ENCODE results near the gene BMPR1B. TPM values are rescaled to one million over a fixed set of nuclear protein-coding genes. Genes with fewer than 3 reads are reported as not detected.

The BMPR1B gene
- total RNA-seq, 1 experiment from 2014 or later = not detected

- no peaks in the 10 kb centered on the region for H3K36me3 ChIP-seq (ENCODE audit: control insufficient read depth in 1 of 2, insufficient read depth in 2 of 2, low read length in 2 of 2)
- intact Hi-C loops (cut with micrococcal nuclease) = no loop called here
- no peaks in the 10 kb centered on the region for H3K9me2 ChIP-seq (ENCODE audit: insufficient read depth)
- H3K9me3 ChIP-seq (ENCODE audit: control insufficient read depth in 1 of 2, insufficient read depth in 1 of 2, low read depth in 1 of 2, low read length in 2 of 2) = no peaks in the 10 kb centered on the region
- POLR2A ChIA-PET = no interaction called here
- no peak for DNase-seq (ENCODE audit: low read depth, low spot score)
- no peaks in the 10 kb centered on the region for H3K79me2 ChIP-seq (ENCODE audit: insufficient read depth, low read length)
- no peak for ATAC-seq
- H3K4me3 ChIP-seq (replicated peaks in 1 of 2; ENCODE audit: low read depth in 1 of 2, low read length in 2 of 2) = no peak overlapping the region
- H3K9ac ChIP-seq (ENCODE audit: low read length) = no peak overlapping the region
- TF ChIP-seq, protein P1, sequence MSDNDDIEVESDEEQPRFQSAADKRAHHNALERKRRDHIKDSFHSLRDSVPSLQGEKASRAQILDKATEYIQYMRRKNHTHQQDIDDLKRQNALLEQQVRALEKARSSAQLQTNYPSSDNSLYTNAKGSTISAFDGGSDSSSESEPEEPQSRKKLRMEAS (IDR thresholded peaks at IDR 0.05) = no peak
- TF ChIP-seq CEBPB (IDR thresholded peaks at IDR 0.05; ENCODE audit: low read depth) (no peak), JUND (IDR thresholded peaks at IDR 0.05) (no peak), ZNF274 (IDR thresholded peaks at IDR 0.05; ENCODE audit: low read depth, low read length) (no peak), SP1 (IDR thresholded peaks at IDR 0.05; ENCODE audit: low read depth) (no peak), TCF7L2 (IDR thresholded peaks at IDR 0.05; ENCODE audit: borderline replicate concordance, extremely low read depth, insufficient read depth, insufficient read length) (no peak), EZH2 (IDR thresholded peaks at IDR 0.05) (no peak), ELF1 (IDR thresholded peaks at IDR 0.05; ENCODE audit: borderline replicate concordance, low read depth) (no peak), EZH2phosphoT487 (IDR thresholded peaks at IDR 0.05; ENCODE audit: borderline replicate concordance) (no peak), EGR1 (IDR thresholded peaks at IDR 0.05; ENCODE audit: low read depth) (no peak), POLR2A (IDR thresholded peaks at IDR 0.05; ENCODE audit: borderline replicate concordance, extremely low read depth, insufficient read depth, insufficient read length) (no peak), ZFX (IDR thresholded peaks at IDR 0.05) (no peak), YY1 (IDR thresholded peaks at IDR 0.05; ENCODE audit: extremely low read depth, insufficient replicate concordance, low read depth, low read length) (no peak)
- TF ChIP-seq, protein P2, sequence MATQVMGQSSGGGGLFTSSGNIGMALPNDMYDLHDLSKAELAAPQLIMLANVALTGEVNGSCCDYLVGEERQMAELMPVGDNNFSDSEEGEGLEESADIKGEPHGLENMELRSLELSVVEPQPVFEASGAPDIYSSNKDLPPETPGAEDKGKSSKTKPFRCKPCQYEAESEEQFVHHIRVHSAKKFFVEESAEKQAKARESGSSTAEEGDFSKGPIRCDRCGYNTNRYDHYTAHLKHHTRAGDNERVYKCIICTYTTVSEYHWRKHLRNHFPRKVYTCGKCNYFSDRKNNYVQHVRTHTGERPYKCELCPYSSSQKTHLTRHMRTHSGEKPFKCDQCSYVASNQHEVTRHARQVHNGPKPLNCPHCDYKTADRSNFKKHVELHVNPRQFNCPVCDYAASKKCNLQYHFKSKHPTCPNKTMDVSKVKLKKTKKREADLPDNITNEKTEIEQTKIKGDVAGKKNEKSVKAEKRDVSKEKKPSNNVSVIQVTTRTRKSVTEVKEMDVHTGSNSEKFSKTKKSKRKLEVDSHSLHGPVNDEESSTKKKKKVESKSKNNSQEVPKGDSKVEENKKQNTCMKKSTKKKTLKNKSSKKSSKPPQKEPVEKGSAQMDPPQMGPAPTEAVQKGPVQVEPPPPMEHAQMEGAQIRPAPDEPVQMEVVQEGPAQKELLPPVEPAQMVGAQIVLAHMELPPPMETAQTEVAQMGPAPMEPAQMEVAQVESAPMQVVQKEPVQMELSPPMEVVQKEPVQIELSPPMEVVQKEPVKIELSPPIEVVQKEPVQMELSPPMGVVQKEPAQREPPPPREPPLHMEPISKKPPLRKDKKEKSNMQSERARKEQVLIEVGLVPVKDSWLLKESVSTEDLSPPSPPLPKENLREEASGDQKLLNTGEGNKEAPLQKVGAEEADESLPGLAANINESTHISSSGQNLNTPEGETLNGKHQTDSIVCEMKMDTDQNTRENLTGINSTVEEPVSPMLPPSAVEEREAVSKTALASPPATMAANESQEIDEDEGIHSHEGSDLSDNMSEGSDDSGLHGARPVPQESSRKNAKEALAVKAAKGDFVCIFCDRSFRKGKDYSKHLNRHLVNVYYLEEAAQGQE (IDR thresholded peaks at IDR 0.05; ENCODE audit: low read depth) = no peak
- TF ChIP-seq, protein P3, sequence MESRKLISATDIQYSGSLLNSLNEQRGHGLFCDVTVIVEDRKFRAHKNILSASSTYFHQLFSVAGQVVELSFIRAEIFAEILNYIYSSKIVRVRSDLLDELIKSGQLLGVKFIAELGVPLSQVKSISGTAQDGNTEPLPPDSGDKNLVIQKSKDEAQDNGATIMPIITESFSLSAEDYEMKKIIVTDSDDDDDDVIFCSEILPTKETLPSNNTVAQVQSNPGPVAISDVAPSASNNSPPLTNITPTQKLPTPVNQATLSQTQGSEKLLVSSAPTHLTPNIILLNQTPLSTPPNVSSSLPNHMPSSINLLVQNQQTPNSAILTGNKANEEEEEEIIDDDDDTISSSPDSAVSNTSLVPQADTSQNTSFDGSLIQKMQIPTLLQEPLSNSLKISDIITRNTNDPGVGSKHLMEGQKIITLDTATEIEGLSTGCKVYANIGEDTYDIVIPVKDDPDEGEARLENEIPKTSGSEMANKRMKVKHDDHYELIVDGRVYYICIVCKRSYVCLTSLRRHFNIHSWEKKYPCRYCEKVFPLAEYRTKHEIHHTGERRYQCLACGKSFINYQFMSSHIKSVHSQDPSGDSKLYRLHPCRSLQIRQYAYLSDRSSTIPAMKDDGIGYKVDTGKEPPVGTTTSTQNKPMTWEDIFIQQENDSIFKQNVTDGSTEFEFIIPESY (IDR thresholded peaks at IDR 0.05; ENCODE audit: extremely low read depth, insufficient replicate concordance, low read length) = no peak
- TF ChIP-seq, protein P4, sequence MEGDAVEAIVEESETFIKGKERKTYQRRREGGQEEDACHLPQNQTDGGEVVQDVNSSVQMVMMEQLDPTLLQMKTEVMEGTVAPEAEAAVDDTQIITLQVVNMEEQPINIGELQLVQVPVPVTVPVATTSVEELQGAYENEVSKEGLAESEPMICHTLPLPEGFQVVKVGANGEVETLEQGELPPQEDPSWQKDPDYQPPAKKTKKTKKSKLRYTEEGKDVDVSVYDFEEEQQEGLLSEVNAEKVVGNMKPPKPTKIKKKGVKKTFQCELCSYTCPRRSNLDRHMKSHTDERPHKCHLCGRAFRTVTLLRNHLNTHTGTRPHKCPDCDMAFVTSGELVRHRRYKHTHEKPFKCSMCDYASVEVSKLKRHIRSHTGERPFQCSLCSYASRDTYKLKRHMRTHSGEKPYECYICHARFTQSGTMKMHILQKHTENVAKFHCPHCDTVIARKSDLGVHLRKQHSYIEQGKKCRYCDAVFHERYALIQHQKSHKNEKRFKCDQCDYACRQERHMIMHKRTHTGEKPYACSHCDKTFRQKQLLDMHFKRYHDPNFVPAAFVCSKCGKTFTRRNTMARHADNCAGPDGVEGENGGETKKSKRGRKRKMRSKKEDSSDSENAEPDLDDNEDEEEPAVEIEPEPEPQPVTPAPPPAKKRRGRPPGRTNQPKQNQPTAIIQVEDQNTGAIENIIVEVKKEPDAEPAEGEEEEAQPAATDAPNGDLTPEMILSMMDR (IDR thresholded peaks at IDR 0.05 in 2 of 3, conservative IDR thresholded peaks at IDR 0.05 in 1 of 3; ENCODE audit: borderline replicate concordance in 1 of 3, insufficient read depth in 1 of 3, low read depth in 2 of 3, low read length in 2 of 3) = no peak
- peak overlapping the region; percentile 32 for H2AFZ ChIP-seq (ENCODE audit: low read depth, low read length, poor library complexity, severe bottlenecking)
- RAD21 ChIA-PET (ENCODE audit: low non-redundant PET in 1 of 2, low total read pairs in 2 of 2, uncharacterized antibody in 2 of 2, unreplicated experiment in 2 of 2) = no interaction called here
- H3K27me3 ChIP-seq (ENCODE audit: insufficient read depth, low read length) = no peaks in the 10 kb centered on the region
- H3K4me1 ChIP-seq (ENCODE audit: control insufficient read depth in 1 of 2, insufficient read depth in 2 of 2, low read length in 2 of 2) = peaks cover 0 to 4% of the 10 kb centered on the region in 2 experiments; a peak in 2 of 4 replicates
- no peak overlapping the region for H3K4me2 ChIP-seq (ENCODE audit: low read length)
- no TSS peak for BruUV-seq (replicated peaks)
- CTCF ChIA-PET = no interaction called here
- H4K20me1 ChIP-seq (ENCODE audit: insufficient read depth) = no peaks in the 10 kb centered on the region
- no peak overlapping the region for H3K27ac ChIP-seq (ENCODE audit: low read depth, low read length)
Observed at GRCh38 chr4:94767446-94767845, 9.7 kb downstream of the BMPR1B start.

All from HCT116 (cell line).